DMS 273 (cell line): Measurements from ENCODE around the gene WBP11.

Experiments used
- DNase-seq: peaks from one replicate; lab custom pipeline; 2025; ENCODE audit not compliant: unreplicated experiment; lab: John Stamatoyannopoulos, UW

Gene WBP11

DNA sequence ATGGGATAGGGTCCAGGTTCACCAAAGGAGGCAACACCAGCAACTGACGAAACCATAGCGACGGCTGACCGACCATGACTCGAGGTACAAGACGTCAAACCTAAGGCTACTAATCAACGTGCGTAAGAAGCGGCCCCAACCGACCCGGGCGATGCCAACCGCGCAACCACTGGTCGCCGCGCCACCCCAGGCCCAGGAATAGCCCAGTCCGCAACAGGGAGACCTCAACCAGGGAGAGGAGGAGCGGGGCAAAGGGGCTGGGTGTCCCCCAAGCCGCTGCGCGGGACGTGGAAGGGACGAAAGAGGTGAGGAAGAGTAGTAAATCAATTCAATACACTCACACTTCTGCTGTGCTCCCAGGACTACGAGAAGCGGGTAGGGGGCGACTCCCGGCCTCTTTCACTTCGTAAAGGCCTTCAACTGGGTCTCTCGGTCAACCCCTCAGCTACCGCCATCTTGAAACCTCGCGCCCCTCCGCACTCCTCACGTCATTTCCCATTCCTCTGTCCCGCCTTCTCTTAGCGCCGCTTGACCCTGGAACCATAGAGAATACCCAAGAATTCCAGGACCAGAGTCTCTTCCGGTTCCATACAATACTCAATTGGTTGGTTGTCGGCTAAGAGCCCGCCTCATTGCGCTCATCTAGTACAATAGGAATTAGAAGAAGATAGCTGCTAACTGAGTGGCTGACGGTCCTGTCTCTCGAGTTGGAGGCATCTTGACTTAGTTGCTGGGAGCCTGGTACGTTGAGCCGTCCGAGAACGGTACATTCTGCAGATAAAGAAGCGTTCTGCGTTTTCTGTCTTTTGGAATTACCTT lies at the start of gene WBP11, which contains the start of gene C12orf60:
Gene WBP11 (minus strand): TSS at position 468 of the 819 bp plus-strand sequence. CDS start 2,095 bp downstream, outside the sequence.
Gene C12orf60 (plus strand): TSS at position 660 of the 819 bp plus-strand sequence. CDS start 19,266 bp downstream, outside the sequence.
- peak; percentile 98 for DNase-seq

DNA sequence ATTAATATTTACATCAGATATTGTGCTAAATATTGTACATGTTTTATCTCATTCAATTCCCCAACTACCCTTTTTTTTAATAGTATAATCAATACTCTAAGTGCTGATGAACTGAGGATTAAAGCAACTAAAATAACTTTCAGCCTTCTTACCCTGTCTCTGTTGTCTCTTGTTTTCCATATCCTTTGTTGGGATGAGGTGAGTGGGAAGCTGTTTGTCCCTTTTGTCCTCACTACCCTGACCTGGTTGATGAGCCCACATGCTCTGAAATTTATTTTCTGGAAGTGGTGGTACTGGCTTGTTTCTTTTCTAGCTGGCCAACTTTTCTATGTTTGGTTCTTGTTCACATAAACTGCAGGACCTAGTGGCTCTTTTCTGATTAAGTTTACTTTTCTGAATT lies 49.6 kb upstream of the WBP11 start:
- DNase-seq: no peak

DNA sequence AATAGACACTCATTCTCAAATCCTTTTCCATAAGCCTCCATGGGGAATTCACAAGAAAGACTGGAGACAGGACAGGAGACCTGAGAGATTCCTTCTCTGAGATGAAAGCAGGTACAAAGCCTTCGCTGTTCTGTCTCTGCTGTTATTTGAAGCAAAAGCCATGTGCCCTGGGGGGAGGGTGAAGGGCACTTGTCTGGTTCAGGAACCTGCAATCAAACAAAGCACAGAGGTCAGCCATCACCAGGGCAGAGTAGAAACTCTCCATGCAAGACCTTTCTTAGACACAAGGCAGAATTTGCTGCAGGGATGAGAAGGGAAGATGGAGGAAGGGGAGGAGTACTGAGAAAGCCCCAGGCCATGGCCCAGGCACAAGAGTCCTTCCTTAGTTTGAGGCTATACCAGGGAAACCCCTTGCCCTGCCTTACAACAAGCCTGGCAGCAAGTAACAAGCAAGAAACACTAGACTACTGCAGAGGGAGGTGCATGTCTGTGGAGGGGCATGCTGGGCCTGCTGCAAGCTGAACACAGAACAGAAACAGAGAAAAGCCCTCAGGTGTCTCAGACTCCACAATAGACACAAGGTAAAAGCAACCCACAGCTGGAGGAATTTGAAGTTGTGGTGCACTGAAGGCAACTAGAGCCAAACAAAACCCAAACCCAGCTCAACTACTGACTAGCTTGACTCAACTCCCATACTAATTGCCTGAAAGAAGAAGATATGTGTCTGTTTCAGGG lies 47.8 kb upstream of the WBP11 start:
- no peak for DNase-seq

DNA sequence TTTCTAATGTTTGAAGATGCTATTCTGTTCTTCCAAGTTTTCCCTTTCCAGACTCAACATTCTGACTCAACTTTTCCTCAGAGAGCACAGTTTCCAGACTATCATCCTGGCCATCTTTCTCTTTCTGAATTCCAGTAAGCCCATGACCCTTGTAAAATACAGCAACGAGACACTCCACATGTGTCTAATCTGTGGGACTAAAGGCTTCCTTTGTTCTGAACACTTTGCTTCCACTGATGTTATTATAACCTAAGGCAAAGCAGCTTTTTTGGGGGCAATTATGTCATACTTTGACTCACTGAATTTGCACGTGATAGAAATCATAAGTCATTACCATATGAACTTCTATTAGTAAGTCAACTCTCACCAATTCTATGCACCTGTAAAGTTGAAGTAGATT lies 46.4 kb upstream of the WBP11 start:
- DNase-seq: no peak

DNA sequence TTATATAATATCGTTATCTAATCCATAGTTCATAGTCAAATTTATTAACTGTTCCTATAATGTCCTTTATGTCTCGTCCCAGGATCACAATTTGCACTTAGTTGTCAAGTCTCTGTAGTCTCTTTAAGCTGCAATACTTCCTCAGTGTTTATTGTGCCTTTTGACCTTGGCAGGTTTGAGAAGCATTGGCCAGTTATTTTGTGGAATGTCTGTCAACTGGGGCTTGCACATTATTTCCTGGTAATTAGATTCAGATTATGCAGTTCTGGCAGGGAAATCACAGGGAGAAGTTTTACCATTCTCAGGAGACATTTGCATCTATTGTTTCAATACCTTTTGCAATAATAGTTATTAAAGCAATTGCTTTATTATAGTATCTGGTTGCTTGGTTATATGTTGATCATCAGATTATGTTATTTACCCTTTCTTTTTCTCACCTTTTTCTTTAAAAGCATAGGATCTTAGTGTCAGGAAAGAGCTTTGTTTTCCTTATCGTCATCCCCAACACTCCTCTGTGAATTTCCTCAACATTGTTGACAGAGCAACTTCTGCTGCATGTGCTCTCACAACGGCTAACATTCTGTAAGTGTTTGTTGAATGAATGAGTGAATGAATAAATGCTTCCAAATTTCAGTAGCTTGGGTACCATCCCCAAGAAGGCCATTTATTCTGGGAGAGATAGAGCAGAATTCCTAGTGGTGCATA lies 43.8 kb upstream of the WBP11 start:
- DNase-seq: no peak

DNA sequence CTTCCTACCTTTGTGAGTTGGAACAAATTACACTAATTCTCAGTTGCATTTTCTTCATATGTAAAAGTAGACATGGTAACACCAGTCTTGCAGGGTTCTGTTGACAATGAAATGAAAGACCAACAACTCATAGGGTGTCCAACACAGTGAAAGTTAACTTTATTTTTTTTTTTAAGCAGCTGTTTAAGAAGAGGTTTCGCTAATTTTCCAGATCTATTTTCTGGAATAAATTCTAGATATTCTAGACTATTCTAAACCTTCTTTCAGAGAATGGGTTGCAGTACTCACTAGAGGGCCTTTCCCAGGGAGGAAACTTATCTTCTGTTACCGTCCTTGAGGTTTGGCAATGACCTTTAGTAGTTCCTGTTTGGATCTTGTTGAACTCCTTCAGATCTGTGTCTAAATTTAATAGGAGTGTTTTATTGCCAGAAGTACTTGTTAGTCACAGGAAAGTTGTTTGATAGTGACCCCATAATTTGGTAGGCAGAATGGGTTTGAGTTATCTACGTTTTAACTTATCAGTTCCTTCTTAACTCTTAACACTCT lies 42.8 kb upstream of the WBP11 start:
- DNase-seq: no peak

DNA sequence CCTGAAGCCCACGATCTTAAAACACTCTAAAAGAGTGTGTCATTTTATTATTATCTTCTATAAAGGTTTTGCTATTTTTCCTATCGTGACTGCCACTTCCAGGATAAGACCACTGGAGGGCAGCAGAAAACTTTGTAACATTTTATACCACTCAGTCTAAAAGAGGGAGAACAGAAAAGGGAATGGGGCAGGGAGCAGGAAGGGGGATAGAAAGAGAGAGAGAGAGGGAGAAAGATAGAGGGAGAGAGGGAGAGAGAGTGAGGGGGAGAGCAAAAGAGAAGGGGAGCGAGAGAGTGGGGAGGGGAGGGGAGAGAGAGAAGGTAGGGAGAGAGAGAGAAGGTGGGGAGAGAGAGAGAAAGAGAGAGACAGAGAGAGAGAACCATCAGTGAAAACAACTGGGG lies 42.1 kb upstream of the WBP11 start:
- peak; percentile 74 for DNase-seq

DNA sequence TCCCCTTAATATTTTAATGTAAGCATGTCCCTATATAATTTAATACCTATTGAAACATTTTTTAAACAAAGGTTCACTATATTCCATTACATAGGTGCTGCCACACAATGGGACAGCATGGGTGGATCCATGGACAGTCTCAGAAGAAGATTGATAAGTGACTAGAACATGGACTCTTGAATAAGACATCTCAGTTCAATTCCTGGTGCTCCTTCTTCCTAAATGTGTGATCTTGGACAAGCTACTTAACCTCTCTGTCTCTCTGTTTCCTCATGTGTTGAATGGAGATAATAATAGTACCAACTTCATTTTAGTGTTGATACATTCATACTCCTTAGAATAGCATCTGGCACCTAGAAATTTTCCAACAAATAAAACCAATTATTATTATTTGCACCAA lies 41.1 kb upstream of the WBP11 start:
- DNase-seq: no peak

DNA sequence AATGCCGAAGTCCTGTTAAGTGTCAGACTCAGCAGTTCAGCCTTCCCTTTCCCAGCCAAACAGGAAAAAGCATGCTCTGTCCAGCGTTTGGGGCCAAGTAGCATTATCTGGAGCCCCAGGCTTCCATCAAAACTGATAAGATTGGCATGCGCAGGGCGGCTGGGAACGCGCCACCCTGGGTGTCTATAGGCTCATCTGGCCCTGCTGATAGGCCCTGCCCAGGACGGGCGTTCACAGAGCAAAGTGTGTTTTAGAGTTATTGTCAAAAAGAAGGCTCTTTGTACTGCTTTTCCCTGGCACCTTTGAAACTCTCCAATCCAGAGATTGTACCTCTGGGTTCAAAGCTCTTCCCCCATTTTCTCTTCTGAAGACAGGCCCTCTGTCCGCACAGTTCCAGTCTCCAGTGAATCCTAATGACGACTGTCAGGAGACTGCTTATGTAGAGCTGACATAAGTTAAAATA lies 40.2 kb upstream of the WBP11 start, which contains the start of gene ART4:
Gene ART4 (minus strand): TSS at position 102 of the 463 bp plus-strand sequence. CDS start 413 bp downstream, outside the sequence.
- no peak for DNase-seq

DNA sequence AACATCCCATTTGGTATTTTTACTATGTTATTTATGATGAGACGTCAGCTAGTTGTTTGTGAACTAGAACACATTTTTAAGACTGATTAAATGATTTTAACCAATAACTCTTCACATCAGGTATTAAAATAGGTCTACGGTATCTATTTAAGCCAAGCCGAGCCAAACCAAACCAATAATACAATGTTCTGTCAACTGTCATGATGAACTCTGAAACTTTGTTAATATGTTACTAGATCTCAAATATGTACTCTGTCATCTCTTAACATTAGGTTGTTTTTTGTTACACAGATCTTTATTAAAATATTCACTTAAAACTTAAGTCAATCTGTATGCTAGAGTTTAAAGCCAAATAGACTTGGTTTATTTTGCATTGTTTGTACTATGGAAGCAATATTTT lies 39.0 kb upstream of the WBP11 start:
- no peak for DNase-seq

DNA sequence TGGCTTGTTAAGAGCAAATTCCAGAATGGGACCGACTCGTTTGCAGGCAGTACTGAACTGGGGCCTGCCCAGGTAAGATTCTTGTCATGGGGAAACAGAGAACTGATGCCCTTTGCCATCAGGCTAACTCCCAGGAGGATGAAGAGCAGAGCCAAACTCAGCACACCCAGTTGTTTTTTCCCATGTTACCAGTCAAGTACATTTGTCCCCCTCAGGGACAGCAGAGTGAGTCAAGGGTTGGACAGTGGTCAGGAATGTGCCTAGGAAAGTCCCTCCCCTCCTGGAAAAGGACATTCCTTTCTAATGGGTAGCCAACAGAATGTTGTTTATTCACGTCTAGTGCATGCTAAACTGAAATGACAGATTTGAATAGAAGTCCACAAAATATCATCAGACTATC lies 38.5 kb upstream of the WBP11 start:
- DNase-seq: no peak

DNA sequence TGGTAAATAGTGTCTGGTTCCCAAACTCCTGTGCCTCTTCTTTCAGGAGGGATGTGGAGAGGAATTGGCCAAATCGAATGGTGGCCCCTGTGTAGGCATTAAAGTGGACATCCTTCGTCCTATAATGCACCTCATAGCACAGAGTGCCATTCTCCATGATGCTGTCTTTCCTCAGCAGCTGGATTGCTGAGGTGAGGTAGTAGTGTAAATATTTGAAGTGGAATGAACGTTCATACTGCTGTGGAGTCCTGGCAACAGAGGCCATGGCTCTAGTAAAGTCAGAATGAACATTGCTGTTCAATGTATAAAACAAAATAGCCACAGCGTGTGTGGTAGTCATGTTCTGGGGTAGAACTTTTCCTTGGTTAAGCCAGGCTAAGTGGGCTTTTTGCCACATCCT lies 37.3 kb upstream of the WBP11 start:
- no peak for DNase-seq

DNA sequence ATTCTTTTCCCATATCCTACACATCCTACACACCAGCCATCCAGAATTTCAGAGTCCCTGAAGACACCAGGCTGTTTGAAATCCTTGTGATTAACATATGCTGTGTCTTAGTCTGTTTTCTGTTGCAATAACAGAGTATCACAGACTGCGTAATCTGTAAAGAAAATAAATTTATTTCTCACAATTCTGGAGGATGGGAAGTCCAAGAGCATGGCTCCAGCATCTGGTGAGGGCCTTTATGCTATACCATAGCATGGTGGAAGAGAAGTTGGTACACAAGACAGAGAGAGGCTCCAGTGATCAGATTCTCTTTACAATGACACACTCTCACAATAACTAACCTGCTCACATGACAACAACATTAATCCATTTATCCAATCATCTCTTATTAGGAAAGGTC lies 36.0 kb upstream of the WBP11 start:
- DNase-seq: no peak

DNA sequence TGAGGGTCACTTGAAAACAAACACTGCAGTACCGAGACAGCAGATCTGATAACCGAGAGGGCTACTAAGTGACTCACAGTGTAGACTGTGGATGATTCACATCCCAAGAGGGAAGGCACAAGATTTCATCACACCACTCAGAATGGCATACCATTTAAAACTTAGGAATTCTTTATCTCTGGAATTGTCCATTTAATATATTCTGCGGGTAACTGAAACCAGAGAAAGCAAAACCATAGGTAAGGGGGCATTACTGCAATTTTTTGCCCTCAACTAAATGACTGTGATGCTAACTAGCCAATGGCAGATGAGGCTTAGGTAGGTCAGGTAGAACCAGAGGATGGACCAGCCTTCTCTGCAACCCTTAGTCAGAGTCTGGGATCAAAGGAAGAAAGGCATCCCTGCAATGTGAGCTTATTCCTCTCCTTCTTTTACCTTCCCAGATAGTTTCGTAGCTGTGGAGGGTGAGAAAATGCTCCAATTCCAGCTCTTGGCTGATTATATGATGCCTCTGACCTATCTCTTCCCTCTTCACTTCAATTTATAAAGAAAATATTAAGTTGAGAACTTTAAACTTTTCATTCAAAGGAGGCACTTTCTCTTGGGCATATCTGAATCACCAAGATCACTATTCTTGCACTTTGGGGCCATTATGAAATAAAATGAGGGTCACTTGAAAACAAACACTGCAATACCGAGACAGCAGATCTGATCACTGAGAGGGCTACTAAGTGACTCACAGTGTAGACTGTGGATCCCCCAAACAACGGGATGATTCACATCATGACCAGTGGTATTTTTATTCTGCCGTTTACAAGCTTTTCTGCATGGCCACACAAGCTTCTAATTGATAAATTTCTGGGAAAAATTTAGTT lies 33.3 kb upstream of the WBP11 start:
- no peak for DNase-seq

DNA sequence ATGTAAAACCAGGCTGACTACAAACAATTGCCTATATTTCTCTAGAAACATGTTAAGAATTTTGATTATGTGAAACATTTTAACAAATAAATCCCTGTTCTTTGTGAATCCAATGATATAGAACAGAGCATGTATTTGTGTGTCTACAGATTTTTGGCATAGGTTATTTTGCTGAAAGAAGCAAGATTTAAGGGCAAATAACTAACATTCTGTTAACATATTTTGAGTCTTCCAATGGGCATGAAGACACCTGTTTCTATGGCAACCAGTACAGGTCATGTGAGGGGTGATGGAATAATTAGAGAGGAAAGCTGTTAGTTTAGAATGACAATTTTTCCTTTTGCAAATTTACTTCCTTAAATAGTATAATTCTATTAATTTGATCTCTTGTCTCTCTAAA lies 31.2 kb upstream of the WBP11 start:
- peak; percentile 30 for DNase-seq

DNA sequence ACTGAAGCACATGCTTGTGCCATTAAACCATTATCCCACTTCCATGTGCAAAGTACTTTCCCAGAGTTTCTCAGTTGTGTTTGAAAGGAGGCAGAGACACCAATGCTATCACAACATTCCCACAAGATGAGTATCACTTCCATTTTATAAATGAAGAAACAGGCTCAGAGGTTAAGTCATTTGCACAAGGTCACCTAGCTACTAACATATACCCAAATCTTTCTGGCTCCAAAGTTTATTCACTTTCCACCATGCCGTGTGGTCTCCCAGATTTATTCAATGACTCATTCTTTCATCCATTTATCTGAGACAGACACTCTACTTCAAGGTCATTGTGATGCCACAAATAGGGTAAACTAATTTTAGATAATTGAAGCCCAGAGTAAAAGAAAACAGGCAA lies 30.7 kb upstream of the WBP11 start:
- DNase-seq: no peak

DNA sequence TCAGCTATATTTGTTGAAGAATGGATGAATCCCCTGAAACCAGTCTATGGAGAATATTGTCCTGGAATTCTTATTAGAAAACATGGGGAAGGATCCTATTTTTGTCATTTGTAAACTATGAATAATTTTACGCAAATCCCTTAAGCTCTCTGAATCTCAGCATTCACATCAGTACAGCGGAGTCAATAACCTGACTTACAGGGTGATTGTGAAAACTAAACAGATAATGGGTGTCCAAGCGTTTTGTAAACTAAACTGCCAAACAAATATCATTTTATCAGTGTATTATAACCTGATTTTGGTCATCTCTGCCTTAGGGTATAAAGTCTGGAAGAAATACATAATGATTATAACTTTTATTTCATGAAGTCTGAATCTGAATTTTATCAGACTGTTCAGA lies 30.1 kb upstream of the WBP11 start:
- DNase-seq: no peak

DNA sequence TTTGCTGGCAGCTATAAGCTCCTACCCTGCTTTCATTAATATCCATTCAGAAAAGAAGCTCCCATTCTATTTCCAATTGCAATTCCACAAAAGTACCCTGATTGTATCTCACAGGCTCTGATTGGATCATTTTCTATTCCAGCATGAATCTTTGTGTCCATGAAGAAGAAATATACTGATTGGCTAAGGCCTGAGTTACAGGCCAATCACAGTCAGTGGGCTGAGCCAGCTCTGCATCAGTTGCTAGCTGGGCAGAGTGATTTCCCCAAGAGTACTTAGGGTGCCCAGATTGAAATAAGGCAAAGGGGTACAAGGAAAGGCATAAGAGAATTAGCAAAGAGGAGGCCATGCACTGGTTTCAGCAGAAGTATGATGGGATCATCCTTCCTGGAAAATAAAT lies 25.6 kb upstream of the WBP11 start:
- DNase-seq: peak; percentile 47

DNA sequence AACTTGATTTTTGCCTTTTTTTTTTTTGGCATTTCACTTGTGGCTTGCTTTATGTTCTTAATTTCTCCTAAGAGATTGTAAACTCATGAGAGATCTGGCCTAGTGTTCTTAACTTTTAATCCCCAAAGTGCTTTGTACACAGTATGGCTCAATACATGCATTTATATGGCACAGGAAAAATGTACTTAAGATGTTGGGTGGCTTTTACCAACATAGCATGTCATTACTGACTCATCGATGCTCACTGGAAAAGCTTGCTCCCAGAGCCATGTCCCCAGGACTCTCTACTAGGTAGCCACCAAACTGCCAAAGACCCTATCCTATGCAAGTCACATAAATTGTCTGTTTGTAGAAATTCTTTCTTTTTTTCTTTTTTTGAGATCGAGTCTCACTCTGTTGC lies 23.8 kb upstream of the WBP11 start:
- DNase-seq: no peak

DNA sequence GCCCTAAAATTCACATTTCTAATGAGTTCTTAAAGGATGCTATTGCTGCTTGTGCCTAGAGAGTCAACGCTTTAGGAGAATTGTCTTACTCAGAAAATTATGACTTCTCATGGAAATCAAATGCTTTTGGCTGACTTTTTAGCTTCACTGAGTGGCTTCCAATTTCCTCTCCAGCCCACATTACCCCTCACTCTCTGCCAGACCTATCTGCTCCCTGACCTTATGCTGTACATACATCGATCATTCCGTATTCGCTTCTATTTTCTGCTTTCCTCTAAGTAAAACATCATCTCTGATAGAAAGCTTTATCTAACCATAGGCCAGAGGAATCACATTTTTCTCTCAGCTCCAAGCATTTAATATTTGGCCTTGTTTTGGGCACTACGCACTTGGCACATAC lies 23.2 kb upstream of the WBP11 start:
- no peak for DNase-seq
